ENCODE data around the gene PRKCH. TPM values are rescaled to one million over a fixed set of nuclear protein-coding genes. Genes with fewer than 3 reads are reported as not detected.
"Not testable (repeated sequence)": the region's sequence is repeated elsewhere in the genome, so short reads cannot be mapped to it uniquely, and the experiment has no call there.

The PRKCH gene
- total RNA-seq, 1 experiment from 2014 or later: 18.3 TPM

GRCh38 chr14:61304688-61305087 lies 16.7 kb upstream of the PRKCH start:
- H3K27me3 ChIP-seq (replicated peaks; ENCODE audit: control insufficient read depth, insufficient read depth, low read length): no peaks in the 10 kb centered on the region
- H3K4me3 ChIP-seq (ENCODE audit: low read depth, low read length): no peak overlapping the region
- no peaks in the 10 kb centered on the region for H3K9me3 ChIP-seq
- no peaks in the 10 kb centered on the region for H3K4me1 Mint-ChIP-seq (ENCODE audit: low read depth, unreplicated experiment)
- peaks cover 7% of the 10 kb centered on the region for H3K9me3 Mint-ChIP-seq (ENCODE audit: unreplicated experiment)
- no peaks in the 10 kb centered on the region for H3K36me3 Mint-ChIP-seq (ENCODE audit: insufficient read depth, unreplicated experiment)
- H3K4me1 ChIP-seq: no peaks in the 10 kb centered on the region
- intact Hi-C loops (cut with micrococcal nuclease; ENCODE audit: unreplicated experiment): no loop called here
- ChIA-PET POLR2A (no interaction called here), CTCF (interaction anchor here (0.5 kb wide), 1 partner anchor 604 kb away, joined by 4 read pairs; no protein-coding TSS in a partner anchor)
- H3K27me3 Mint-ChIP-seq (ENCODE audit: insufficient read depth, unreplicated experiment): no peaks in the 10 kb centered on the region
- H3K36me3 ChIP-seq (ENCODE audit: control insufficient read depth, insufficient read depth, low read length): no peaks in the 10 kb centered on the region
- H3K4me3 Mint-ChIP-seq (ENCODE audit: unreplicated experiment): no peak overlapping the region
- H3K27ac Mint-ChIP-seq (ENCODE audit: unreplicated experiment): no peak overlapping the region
- no peak for DNase-seq
- no TSS peak for BruUV-seq (replicated peaks)
- TF ChIP-seq CTCF (IDR thresholded peaks at IDR 0.05; ENCODE audit: insufficient read depth in 1 of 2, low read depth in 1 of 2, low read length in 1 of 2, severe bottlenecking in 1 of 2, unreplicated experiment in 1 of 2): no peak

DNA sequence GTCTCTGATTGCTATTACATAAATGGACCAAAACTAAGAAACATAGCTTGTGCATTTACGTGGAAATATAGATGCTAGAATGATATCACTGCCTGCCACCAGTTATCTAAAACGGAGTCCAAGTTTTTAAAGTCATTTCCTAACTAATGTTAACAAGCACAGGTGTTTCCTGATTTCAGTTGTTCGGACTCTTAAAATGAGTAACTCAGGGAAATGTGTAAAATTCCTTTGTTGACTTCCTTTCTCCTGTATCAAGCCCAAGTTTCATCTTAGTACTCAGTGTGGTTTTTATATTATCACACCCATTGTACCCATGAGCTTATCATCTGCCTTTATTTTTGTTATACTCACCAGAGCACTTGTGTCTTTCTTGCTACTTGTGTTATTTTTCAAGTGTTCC lies 13.2 kb upstream of the PRKCH start:
- Histone ChIP-seq H3K4me3 (ENCODE audit: low read depth, low read length) (no peak overlapping the region), H3K36me3 (ENCODE audit: control insufficient read depth, insufficient read depth, low read length) (no peaks in the 10 kb centered on the region), H3K9me3 (peaks cover 6% of the 10 kb centered on the region; the same call in 1 of the 2 replicates), H3K4me1 (no peaks in the 10 kb centered on the region), H3K27me3 (replicated peaks; ENCODE audit: control insufficient read depth, insufficient read depth, low read length) (no peaks in the 10 kb centered on the region)
- no peak overlapping the region for H3K27ac Mint-ChIP-seq (ENCODE audit: unreplicated experiment)
- CTCF ChIA-PET: no interaction called here
- H3K4me3 Mint-ChIP-seq (ENCODE audit: unreplicated experiment): no peak overlapping the region
- DNase-seq: no peak
- BruUV-seq (replicated peaks): no TSS peak
- no peak for TF ChIP-seq CTCF (IDR thresholded peaks at IDR 0.05; ENCODE audit: insufficient read depth in 1 of 2, low read depth in 1 of 2, low read length in 1 of 2, severe bottlenecking in 1 of 2, unreplicated experiment in 1 of 2)
- H3K4me1 Mint-ChIP-seq (ENCODE audit: low read depth, unreplicated experiment): no peaks in the 10 kb centered on the region
- POLR2A ChIA-PET: no interaction called here
- no peaks in the 10 kb centered on the region for H3K36me3 Mint-ChIP-seq (ENCODE audit: insufficient read depth, unreplicated experiment)
- H3K9me3 Mint-ChIP-seq (ENCODE audit: unreplicated experiment): peaks cover 14% of the 10 kb centered on the region
- no peaks in the 10 kb centered on the region for H3K27me3 Mint-ChIP-seq (ENCODE audit: insufficient read depth, unreplicated experiment)
- intact Hi-C loops (cut with micrococcal nuclease; ENCODE audit: unreplicated experiment): no loop called here

- H3K27ac Mint-ChIP-seq (ENCODE audit: unreplicated experiment); CTCF ChIA-PET: not testable (repeated sequence)
- peaks cover 19% of the 10 kb centered on the region for H3K9me3 Mint-ChIP-seq (ENCODE audit: unreplicated experiment)
Observed at GRCh38 chr14:61308701-61309100, 12.7 kb upstream of the PRKCH start.

GRCh38 chr14:61315313-61315712 lies 6.1 kb upstream of the PRKCH start:
- H3K4me1 ChIP-seq: no peaks in the 10 kb centered on the region
- no peak for DNase-seq
- intact Hi-C loops (cut with micrococcal nuclease; ENCODE audit: unreplicated experiment): no loop called here
- H3K27me3 ChIP-seq (replicated peaks; ENCODE audit: control insufficient read depth, insufficient read depth, low read length): no peaks in the 10 kb centered on the region
- CTCF ChIA-PET: interaction anchor here (0.6 kb wide), 1 partner anchor 62 kb away, joined by 3 read pairs; no protein-coding TSS in a partner anchor
- Mint-ChIP-seq H3K4me1 (ENCODE audit: low read depth, unreplicated experiment) (no peaks in the 10 kb centered on the region), H3K4me3 (ENCODE audit: unreplicated experiment) (no peak overlapping the region), H3K27me3 (ENCODE audit: insufficient read depth, unreplicated experiment) (no peaks in the 10 kb centered on the region), H3K36me3 (ENCODE audit: insufficient read depth, unreplicated experiment) (peaks cover 4% of the 10 kb centered on the region), H3K9me3 (ENCODE audit: unreplicated experiment) (peaks cover 19% of the 10 kb centered on the region), H3K27ac (ENCODE audit: unreplicated experiment) (no peak overlapping the region)
- no peaks in the 10 kb centered on the region for H3K36me3 ChIP-seq (ENCODE audit: control insufficient read depth, insufficient read depth, low read length)
- no peak overlapping the region for H3K4me3 ChIP-seq (ENCODE audit: low read depth, low read length)
- BruUV-seq (replicated peaks): no TSS peak
- POLR2A ChIA-PET: no interaction called here
- no peak for TF ChIP-seq CTCF (IDR thresholded peaks at IDR 0.05; ENCODE audit: insufficient read depth in 1 of 2, low read depth in 1 of 2, low read length in 1 of 2, severe bottlenecking in 1 of 2, unreplicated experiment in 1 of 2)
- peaks cover 5% of the 10 kb centered on the region; the same call in 1 of the 2 replicates for H3K9me3 ChIP-seq

More at GRCh38 chr14:61308701-61309100, 12.7 kb upstream of the PRKCH start:
- H3K4me3 Mint-ChIP-seq (ENCODE audit: unreplicated experiment); H3K27me3 Mint-ChIP-seq (ENCODE audit: insufficient read depth, unreplicated experiment); intact Hi-C loops (cut with micrococcal nuclease; ENCODE audit: unreplicated experiment); H3K36me3 Mint-ChIP-seq (ENCODE audit: insufficient read depth, unreplicated experiment); H3K4me1 Mint-ChIP-seq (ENCODE audit: low read depth, unreplicated experiment); H3K36me3 ChIP-seq (ENCODE audit: control insufficient read depth, insufficient read depth, low read length); H3K4me1 ChIP-seq; H3K9me3 ChIP-seq; BruUV-seq (replicated peaks); POLR2A ChIA-PET; H3K27me3 ChIP-seq (replicated peaks; ENCODE audit: control insufficient read depth, insufficient read depth, low read length); DNase-seq; H3K4me3 ChIP-seq (ENCODE audit: low read depth, low read length): not testable (repeated sequence)
